Right lung (tissue), 5 donors: Measurements from ENCODE around the gene ZBTB7A. TPM values are rescaled to one million over a fixed set of nuclear protein-coding genes. Genes with fewer than 3 reads are reported as not detected.

Experiments used
- DNase-seq, 2 donors: peaks; one replicate each; pipeline ENCODE4 v3.0.0-alpha.2; 2013
- polyA plus RNA-seq, 5 donors: library from polyadenylated mRNA; unstranded; fragments of 120-200 nt; gene quantifications; one replicate each; pipeline versions ENCODE4 v1.2.1 to v1.2.3, GENCODE V29; 2013; ENCODE audit warnings: inconsistent platforms in 1 of 5, low replicate concordance in 1 of 5; ENCODE audit not compliant: insufficient read length in 5 of 5, insufficient read depth in 1 of 5

Gene ZBTB7A
- polyA plus RNA-seq, 5 donors, result 6.6 to 15.7 (median 9.3) TPM

DNA sequence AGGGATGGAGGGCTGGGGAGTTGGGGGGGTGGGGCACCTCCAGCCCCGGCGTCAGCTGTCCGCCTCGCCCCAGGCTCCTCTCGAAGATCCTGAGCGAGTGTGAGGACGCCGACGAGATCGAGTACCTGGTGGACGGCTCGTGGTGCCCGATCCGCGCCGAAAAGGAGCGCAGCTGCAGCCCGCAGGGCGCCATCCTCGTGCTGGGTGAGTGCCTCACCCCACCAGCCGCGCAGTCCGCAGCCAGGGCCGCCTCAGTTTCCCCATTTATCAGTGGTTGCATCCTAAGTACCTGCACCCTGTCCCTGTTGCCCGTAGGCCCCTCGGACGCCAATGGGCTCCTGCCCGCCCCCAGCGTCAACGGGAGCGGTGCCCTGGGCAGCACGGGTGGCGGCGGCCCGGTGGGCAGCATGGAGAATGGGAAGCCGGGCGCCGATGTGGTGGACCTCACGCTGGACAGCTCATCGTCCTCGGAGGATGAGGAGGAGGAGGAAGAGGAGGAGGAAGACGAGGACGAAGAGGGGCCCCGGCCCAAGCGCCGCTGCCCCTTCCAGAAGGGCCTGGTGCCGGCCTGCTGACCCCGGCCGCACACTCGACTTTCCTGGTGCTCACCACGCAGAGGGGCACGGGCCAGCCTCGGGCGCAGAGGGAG is 29.3 kb downstream of the ZBTB7A start:
- no peak for DNase-seq

DNA sequence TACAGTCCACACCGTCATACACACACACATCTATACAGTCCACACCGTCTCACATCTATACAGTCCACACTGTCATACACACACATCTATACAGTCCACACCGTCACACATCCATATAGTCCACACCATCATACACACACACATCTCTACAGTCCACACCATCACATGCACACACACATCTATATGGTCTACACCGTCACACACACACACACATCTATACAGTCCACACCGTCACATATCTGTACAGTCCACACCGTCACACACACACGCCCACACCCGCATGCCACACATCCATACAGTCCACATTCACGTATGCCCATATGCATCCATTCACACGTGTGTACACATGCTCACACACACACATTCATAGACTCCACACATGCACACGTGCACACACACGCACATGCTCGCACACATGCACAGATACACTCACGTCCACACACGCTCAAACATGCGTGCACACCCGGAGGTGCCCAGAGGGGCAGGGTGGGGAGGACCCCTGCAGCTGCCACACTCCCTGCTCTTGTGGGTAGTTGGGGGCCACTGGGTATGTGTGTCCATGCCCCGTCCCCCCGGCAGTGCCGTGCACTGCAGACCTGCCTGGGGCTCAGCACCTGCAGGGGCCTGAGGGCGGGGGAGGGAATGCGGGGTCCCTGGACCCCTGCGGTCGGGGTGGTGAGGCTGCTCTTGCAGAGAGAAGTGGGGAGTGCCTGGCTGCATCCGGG is 30.0 kb downstream of the ZBTB7A start:
- no peak for DNase-seq

DNA sequence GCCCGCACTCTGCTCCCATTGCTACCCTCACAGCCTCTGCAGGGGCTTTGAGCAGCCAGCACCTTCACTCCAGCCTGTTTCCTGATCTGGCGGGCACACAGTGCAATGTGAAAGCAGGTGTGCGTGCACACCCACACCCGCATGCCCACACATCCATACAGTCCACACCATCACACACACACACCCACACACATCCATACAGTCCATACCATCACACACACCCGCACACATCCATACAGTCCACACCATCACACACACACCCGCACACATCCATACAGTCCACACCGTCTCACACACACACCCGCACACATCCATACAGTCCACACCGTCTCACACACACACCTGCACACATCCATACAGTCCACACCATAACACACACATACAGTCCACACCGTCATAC is 31.1 kb downstream of the ZBTB7A start:
- DNase-seq, result no peak

DNA sequence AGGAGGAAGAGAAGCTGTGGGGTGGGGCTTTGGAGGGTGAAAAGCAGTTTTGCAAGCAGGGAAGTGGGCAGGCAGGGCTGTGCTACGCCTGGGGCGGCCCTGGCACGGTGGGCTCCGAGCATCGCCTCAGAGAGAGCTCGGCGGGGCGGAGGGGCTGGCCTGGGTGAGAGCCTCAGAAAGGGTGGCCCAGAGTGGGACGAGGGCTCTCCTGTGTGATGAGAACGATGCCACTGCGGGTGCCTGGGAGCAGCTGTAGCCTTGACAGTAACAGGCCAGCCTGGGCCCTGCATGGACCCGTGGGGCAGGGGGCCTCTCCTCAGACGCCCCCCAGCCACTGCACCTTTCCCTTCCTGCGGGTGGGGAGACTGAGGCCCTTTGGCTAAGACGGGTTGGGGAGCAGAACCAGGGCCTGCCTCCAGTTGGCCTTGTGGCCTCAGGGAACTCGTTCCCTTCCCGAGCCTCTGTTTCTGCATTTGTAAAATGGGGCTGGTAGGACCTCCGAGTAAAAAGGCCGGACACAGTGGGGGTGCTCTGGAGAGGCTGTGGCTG is 31.6 kb downstream of the ZBTB7A start:
- no peak for DNase-seq

DNA sequence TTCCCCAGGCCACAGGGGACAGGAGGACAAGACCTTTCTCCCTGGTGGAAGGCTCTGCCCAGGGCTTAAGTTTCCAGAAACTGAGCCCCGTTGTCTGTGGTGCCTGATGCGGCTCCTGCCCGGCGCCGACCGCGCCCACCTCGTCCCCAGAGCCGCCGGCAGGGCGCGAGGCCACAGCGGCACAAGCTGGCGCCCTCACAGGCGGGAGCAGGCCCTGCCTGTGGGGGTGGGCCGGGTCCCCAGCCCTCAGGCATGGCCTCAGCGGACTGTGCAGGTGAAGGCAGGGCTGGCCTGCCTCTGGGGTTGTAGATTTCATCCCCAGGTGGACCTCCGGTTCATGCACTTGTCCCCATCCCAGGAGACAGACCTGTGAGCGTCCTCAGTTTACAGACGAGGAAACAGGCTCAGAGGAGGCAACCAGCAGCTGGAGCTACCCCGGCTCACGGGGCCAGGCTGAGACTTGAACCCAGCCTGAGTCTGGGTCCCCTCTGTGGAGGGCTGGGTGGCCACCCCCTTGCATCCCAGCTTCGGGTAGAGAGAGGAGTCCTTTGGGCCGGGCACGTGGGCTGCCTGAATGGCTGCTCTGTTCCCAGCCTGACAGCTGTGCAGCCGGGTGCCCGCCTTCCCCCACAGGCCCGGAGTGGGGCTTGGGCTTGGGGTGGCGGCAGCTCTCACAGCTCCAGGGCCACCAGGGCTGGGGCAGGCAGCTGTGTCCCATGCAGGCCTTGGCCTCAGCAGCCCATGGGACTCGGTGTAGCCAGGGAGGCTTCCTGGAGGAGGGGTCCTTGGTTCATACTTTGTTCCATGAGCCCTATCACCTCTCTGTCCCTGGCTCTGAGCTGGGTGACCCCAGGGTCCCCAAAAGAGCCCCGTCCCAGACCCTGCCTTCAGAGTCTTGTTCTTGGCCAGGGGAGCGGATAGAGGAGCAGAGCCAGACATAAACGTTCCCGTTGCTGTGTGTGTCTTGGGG is 32.4 kb downstream of the ZBTB7A start:
- no peak for DNase-seq

DNA sequence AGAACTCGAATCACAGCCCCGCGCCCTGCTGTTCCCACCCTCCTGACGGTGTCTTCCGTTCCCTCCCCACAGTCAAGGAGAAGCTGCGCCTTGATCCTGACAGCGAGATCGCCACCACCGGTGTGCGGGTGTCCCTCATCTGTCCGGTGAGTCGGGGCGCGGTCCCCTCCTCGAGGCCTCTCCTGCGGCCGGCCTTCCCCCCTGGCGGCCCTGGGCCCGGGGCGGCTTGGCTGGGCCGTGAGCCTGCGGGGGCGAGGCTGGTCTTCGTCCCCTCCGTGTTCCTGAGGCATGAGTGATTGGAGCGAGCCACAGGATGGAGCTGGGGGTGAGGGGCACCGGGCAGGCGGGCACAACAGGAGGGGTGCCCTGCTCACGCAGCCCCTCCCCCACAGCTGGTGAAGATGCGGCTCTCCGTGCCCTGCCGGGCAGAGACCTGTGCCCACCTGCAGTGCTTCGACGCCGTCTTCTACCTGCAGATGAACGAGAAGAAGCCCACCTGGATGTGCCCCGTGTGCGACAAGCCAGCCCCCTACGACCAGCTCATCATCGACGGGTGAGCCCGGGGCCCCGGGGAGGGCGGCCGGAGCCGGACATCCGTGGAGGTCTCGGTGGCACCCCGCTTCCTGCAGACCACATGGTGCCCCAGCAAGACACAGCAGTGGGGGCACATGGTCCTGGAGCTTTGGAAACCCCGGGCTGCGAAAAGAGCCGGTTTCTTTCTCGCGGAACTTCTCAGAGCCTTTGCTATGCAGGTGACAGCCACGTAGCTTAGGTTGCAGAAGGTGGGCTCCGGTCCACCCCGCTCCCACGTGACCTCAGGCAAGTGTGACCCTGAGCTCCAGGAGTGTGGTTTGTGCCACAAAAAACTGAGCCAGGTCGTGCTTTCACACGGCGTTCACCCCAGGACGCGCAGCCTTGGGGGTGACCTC is 33.4 kb downstream of the ZBTB7A start:
- no peak for DNase-seq

DNA sequence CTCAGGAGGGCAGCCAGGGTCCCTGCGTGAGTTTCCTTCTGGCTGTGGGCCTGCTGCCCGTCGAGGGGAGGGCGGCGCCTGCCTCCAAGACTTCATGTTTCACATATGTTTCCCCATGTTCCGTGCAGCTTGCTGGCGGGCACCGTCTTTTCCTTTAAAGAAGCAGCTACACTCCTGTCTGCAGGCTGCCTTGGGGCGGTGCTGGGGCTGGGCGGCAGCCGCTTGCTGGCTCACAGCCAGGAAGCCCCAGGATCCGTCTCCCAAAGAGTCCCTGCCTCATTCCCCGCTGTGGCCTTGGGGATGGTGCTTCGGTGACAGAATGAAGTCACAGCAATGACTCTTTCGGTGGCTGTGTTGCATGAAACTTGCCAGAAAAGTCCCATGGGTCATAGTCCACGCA is 34.3 kb downstream of the ZBTB7A start:
- DNase-seq, result no peak

DNA sequence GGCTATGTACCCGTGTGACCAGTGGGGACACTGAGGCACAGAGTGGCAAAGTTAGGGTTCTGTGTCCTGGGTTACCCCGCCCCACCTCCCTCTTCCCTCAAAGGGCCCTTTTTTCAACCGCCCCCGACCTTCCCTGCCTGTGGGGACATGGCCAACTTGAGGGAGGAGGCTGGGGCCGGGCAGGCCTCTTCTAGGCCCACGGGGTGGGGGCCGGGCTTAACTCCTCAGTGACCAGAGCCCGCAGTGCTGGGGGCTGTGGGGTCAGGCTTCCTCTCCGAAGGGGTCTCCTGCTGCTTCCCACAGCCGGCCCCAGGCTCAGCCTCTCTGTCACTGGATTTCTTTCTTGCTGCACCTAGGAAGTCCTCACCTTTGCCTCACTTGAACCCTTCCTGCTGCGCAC is 35.3 kb downstream of the ZBTB7A start:
- no peak for DNase-seq

DNA sequence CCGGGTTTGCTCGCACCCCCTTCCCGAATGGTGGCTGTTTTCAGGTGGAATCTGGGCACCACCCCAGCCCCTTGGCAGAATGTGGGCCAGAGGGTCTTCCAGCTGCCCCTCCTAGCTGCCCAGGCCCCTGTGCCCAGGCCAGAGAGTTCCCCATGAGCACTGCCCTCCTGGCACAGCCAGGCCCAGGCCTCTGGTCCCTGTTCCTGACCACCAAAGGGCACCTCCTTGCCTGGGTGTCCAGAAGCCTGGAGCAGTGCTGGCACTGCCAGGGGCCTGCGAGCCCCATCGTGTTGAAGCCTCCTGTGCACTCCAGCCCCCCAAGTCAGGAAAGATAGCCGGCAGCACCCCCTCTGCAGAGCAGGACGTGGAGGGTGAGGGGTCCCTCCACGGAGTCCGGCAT is 35.7 kb downstream of the ZBTB7A start:
- DNase-seq, result no peak

DNA sequence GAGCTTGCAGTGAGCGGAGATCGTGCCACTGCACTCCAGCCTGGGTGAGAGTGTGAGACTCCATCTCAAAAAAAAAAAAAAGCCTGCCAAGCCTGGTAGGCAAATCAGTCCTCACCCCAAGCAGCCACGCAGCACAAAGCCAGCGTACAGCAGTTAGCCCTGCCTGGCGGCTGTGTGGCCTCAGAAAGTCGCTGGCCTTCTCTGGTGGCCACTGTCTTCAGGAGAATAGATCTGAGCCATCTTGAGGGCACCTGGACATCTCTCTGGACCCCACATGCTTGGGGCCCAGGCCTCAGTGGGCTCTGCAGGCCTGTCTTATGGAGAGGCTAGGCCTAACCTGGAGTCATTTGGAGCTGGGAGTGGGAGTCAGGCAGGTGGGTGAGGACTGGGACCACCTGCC is 36.1 kb downstream of the ZBTB7A start:
- no peak for DNase-seq

DNA sequence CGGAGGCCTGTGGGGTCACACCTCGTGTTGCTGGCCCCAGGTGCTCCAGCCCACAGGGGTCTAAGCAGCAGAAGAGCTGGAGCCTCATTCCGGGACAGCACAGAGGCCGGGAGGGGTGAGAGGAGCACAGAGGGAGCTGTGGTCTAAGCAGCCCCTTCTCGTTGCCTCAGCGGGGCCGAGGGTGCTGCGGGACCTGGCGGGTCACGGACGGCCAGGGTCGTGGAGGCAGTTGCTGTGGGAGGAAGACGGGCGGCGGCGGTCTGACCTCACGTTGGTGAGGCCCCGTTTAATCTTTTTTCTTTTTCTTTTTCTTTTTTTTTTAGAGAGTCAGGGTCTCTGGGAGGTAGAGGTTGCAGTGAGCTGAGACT is 37.5 kb downstream of the ZBTB7A start:
- DNase-seq, result no peak

DNA sequence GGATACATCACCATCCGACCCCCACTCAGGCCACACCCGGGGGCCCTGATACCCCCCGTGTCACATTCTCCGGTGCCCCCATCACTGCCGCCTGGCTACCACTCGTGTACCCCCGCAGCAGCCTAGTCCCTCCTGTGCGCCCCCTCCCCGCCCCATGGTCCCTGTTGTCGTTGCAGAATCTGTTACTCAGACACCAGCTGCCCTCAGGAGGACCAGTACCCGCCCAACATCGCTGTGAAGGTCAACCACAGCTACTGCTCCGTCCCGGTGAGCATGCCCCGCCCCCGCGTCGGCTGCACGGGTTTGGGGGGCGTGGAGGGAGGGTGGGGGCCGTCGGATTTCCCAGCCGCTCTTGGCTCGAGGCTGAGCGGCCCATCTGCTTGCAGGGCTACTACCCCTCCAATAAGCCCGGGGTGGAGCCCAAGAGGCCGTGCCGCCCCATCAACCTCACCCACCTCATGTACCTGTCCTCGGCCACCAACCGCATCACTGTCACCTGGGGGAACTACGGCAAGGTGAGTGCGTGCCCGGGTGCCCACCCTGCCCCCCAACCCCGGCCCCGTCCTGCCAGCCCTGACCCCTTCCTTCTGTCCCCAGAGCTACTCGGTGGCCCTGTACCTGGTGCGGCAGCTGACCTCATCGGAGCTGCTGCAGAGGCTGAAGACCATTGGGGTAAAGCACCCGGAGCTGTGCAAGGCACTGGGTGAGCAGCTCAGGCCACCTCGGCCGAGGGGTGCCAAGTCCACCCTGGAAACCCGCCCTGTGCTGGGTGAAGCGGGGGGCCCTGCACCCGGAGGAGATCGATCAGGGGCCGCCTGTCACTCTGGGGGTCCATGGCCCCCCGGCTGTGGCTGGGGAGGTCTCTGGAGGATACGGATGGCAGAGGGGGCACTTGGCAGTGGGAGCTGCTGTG is 38.1 kb downstream of the ZBTB7A start:
- DNase-seq, result no peak

DNA sequence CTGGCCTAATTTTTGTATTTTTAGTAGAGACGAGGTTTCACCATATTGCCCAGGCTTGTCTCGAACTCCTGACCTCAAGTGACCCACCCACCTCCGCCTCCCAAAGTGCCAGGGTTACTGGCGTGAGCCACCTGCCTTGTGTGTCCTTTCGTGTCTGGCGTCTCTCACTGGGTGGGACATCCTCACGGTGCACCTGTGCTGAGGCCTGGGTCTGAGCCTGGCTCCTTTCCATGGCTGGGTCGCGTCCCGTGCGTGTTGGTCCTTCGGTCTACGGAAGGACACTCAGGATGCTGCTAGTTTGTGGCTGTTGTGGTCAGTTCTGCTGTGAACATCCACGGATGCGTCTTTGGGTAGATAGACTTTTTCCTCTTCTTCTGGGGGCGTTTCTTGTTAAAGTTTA is 39.6 kb downstream of the ZBTB7A start:
- no peak for DNase-seq

DNA sequence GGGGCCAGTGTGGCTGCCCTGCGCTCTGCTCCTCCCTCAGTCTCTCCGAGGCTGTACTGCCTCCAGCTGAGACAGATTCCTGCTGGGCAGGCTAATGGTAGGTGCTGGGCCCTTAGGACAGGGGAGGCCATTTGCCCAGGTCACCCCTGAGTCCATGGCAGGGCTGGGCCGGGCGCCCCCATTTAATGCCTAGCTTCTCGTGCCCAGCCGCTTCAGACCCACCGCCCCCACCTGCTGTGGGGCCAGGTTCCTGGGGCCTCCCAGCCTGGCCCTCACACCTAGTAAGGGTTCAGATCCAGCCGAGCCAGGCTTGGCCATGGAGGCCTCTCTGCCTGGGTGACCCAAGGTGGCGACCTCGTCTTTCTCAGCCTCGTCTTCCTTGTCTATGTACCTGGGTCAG is 41.4 kb downstream of the ZBTB7A start:
- no peak for DNase-seq

DNA sequence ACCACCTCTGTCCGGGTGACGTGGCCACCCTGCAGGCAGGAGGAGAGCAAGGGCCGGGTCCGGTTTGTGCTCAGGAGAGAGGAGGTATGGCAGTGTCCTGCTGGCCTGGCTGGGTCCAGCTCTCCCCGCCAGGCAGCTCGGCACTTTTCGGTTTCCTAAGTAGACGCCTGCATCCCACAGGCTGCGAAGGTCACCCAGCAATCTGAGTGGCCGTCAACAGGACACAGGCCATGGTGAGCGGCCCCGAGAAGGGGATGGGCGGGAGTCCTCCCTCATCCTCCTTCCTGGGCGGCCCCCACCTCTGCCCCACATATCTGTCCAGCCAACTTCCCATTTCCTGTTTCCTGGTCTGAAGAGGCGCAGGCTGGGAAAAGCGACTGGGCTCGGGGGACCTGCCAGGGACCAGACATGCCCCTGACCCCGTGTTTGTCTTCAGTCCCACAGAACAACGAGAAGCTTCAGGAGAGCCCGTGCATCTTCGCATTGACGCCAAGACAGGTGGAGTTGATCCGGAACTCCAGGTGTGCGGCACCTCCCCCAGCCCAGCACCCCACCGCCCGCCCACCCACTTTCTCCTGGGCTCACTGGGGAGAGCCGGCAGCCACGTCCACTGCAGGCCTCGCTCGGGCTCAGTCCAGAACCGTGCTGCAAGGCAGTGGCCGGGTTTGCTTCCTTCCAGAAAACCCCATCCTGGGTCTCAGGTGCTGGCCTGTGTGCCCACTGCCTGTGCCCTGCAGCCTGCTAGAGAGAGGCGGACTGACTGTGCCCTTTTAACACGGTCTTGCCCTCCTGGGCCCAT is 42.9 kb downstream of the ZBTB7A start:
- no peak for DNase-seq

DNA sequence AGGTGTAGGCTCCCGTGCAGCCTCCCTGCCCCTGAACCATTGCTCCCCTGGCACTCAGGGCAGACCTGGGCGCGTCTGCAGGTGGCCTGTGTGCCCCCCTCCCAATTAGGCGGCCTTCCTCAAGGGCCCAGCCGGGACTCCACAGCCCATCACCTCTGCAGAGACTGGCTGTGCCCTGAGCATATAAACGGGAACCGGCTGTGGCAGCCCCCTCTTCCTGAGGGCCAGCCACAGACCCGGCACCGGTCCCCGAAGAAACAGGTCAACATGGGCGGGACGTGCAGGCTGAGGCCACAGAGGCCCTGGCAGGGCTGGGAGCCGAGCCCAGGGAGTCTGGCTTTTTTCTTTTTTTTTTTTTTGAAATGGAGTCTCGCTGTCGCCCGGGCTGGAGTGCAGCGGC is 47.1 kb downstream of the ZBTB7A start:
- DNase-seq, result no peak

DNA sequence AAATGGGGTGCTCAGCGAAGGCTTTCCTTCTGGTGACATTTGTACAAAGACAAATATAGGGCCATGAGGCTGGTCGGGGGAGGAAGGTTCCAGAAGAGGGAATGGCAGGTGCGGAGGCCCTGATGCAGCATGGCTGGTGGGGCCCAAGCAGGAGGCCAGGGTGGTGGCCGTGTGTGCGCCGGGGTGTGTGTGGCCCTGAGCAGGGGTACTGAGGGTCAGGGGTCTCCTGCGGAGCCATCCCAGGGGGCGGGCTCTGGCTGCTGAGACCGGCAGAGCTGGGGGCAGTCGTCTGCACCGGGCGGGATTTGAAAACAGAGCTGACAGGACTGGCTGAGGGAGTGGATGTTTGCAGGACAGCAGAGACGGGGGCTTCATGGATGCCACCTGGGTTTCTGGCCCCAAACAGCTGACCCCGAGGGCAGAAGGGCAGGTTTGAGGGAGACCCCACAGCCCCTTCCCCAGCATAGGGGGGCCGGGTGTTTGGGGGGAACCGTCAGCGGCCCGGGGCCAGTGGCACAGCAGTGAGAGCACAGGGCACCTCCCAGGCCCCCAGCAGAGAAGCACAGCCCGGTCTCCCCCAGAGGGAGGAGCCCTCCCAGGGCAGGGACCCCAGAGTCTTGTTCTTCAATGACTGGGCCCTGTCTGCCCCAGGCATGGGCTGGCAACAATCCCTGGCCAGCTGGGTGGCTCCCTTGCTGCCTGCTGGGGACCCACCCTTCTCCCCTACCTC is 47.8 kb downstream of the ZBTB7A start:
- no peak for DNase-seq

DNA sequence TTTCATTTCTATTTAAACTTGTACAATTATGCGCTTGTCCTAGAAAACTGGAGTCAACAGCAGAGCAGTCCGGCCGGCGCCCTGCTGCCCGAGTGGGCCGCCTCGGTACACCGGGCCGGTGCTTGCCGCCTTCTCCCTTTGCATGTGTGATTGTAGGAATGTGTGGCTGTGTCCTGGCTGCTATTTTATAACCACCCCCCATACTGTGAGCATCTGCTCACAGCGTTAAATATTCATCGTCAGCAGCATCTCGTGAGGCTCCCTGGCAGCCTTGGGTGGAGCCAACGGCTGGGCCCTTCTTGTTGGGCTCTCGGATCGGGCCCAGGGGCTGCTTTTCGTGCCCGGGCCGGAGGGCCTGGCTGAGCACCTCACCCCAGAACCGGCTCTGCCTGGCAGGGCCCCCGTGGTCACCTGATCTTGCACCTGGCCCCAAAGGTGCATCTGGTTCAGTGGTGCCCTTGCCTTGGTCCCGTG is 48.5 kb downstream of the ZBTB7A start:
- DNase-seq, result no peak
